ENCODE measurements around the gene CTIF.

DNA sequence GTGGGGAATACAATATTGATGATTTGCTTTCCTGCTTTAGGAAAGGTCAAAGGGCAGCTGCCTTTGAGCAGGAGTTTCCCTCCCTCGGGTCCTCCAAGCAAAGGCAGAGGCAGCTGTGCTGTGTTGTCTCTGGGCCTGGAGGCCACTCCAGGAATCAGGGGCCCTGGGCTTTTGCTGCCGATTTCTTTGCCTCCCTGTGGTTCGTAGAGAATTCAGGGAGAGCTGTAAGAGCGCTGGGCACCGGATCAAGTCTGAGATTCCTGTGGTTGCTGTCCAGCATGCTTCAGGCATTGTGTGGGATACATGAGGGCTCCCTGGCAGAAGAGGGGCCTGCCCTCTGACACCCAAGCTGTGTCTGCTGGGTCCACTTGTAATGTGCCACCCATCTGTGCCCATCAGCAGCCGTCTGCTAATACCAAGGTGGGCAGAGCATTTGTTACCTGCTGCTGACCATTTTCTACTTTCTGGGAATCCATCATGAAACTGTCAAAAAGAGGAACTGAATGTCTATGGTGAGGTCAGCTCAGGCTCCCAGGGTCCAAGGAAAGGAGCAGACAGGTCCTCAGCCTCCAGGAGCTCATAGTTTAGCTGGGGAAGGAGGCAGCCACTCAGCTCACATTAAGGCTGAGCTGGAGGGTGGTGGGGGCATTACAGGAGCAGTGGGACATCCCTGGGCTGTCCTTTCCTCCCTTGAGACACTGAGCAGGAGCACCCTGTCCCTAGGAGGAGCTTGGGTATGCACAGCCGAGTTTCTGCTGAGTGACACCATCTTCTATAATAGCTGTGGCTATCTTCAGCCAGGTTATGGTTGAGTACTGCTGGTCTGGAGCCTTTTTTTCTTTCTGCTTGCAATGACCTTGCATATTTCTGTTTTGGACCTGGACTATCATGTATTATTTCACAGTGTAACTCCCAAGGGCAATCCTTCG is 68.5 kb downstream of the CTIF start:
- TF ChIP-seq, protein P1, sequence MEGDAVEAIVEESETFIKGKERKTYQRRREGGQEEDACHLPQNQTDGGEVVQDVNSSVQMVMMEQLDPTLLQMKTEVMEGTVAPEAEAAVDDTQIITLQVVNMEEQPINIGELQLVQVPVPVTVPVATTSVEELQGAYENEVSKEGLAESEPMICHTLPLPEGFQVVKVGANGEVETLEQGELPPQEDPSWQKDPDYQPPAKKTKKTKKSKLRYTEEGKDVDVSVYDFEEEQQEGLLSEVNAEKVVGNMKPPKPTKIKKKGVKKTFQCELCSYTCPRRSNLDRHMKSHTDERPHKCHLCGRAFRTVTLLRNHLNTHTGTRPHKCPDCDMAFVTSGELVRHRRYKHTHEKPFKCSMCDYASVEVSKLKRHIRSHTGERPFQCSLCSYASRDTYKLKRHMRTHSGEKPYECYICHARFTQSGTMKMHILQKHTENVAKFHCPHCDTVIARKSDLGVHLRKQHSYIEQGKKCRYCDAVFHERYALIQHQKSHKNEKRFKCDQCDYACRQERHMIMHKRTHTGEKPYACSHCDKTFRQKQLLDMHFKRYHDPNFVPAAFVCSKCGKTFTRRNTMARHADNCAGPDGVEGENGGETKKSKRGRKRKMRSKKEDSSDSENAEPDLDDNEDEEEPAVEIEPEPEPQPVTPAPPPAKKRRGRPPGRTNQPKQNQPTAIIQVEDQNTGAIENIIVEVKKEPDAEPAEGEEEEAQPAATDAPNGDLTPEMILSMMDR (IDR thresholded peaks at IDR 0.05 in 8 of 11, conservative IDR thresholded peaks at IDR 0.05 in 3 of 11): no peak
- no peak for TF ChIP-seq POLR2A (IDR thresholded peaks at IDR 0.05)
- TF ChIP-seq POLR2AphosphoS5 (IDR thresholded peaks at IDR 0.05): no peak
